ENCODE measurements around the gene KIF17.

KIF17 gene

GRCh38 chr1:20709868-20710267 lies 7.9 kb downstream of the KIF17 start:
- FAIRE-seq = no peak

GRCh38 chr1:20708891-20709290 lies 8.9 kb downstream of the KIF17 start:
- no peak for FAIRE-seq

- FAIRE-seq = no peak
These were observed 9.8 kb downstream of the KIF17 start for GRCh38 chr1:20708057-20708456.

GRCh38 chr1:20706841-20707240 lies 11.0 kb downstream of the KIF17 start:
- no peak for FAIRE-seq

GRCh38 chr1:20705203-20705755 lies 12.5 kb downstream of the KIF17 start:
- FAIRE-seq = no peak

- FAIRE-seq = no peak
These were observed 13.2 kb downstream of the KIF17 start for GRCh38 chr1:20704390-20705202.

- no peak for FAIRE-seq
These were observed 14.6 kb downstream of the KIF17 start for GRCh38 chr1:20703124-20703756.

- FAIRE-seq = no peak
These were observed 15.4 kb downstream of the KIF17 start for GRCh38 chr1:20702416-20702815.

GRCh38 chr1:20701847-20702246 lies 16.0 kb downstream of the KIF17 start:
- FAIRE-seq = no peak

- FAIRE-seq = no peak
These were observed 16.4 kb downstream of the KIF17 start for GRCh38 chr1:20701446-20701845.

GRCh38 chr1:20700636-20701215 lies 17.1 kb downstream of the KIF17 start:
- FAIRE-seq = no peak

- no peak for FAIRE-seq
These were observed 18.2 kb downstream of the KIF17 start for GRCh38 chr1:20699558-20699957.

GRCh38 chr1:20698195-20698910 lies 19.5 kb downstream of the KIF17 start:
- FAIRE-seq = no peak

GRCh38 chr1:20697563-20697962 lies 20.2 kb downstream of the KIF17 start:
- FAIRE-seq = no peak

- no peak for FAIRE-seq
These were observed 21.1 kb downstream of the KIF17 start for GRCh38 chr1:20696397-20697333.

- no peak for FAIRE-seq
These were observed 22.3 kb downstream of the KIF17 start for GRCh38 chr1:20695515-20695914.

- no peak for FAIRE-seq
These were observed 24.2 kb downstream of the KIF17 start for GRCh38 chr1:20693623-20694022.

- FAIRE-seq = no peak
These were observed 25.9 kb downstream of the KIF17 start for GRCh38 chr1:20691872-20692271.

- no peak for FAIRE-seq
These were observed 28.2 kb downstream of the KIF17 start for GRCh38 chr1:20689645-20690056.

GRCh38 chr1:20686883-20687725 lies 30.7 kb downstream of the KIF17 start:
- FAIRE-seq = no peak

GRCh38 chr1:20685741-20686140 lies 32.1 kb downstream of the KIF17 start:
- FAIRE-seq = no peak
